C4-2B (cell line): ENCODE data around the gene ATF3.

ENCODE experiments used
- H3K27ac ChIP-seq: fragments of 450-650 bp; 2 replicates; pipeline ENCODE4 v1.5.1; 2017
- ZFX ChIP-seq: fragments of 450-650 bp; IDR thresholded peaks from 2 replicates; pipeline ENCODE4 v1.6.1; 2017
- TF ChIP-seq, protein P1 (sequence below): fragments of 450-650 bp; conservative IDR thresholded peaks from 2 replicates; pipeline ENCODE4 v1.5.1; 2017; ENCODE audit warnings: mild to moderate bottlenecking

Gene ATF3

DNA sequence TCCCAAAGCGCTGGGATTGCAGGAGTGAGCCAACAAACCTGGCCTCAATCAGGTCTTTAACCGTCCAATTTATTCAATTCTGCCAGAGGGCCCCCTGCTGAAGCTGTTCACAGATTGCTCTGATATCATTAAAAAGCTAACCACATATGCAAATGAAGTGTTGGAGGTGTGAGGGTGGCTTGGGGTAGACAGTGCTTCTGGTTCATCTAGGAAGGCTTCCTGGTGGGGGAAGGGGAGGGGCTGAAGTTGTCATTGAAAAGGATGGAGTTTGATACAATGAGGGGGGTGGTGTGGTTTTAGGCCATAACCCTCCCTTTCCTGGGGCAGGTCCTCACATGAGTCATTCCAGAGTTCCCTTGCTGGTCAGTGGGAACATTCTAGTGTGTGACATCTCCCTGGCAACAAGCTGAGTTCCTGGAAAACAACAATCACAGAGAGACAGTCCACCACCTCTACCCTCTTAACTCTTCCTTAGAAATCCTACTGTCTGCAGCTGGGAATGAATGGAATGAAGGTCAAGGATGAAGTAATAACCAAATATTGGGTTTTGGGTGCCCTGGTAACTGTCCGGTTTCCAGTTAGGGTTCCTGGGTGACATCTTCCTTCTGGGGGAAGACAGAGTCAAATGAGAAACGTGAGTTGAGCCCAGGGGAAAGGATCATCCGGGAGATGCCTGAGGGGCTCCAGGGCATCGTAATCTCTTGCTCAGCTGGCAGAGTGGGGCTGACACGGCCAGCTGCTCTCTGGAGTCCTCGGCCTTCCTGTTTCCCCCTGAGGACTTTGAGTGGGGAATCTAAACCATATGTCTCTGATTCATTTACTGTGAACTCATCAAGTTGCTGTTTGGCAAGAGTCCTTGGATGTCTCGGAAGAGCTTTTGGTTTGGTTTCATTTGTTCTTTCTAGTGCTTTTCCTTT, 58.9 kb downstream of the ATF3 start:
- no peak for TF ChIP-seq ZFX
- TF ChIP-seq, protein P1, sequence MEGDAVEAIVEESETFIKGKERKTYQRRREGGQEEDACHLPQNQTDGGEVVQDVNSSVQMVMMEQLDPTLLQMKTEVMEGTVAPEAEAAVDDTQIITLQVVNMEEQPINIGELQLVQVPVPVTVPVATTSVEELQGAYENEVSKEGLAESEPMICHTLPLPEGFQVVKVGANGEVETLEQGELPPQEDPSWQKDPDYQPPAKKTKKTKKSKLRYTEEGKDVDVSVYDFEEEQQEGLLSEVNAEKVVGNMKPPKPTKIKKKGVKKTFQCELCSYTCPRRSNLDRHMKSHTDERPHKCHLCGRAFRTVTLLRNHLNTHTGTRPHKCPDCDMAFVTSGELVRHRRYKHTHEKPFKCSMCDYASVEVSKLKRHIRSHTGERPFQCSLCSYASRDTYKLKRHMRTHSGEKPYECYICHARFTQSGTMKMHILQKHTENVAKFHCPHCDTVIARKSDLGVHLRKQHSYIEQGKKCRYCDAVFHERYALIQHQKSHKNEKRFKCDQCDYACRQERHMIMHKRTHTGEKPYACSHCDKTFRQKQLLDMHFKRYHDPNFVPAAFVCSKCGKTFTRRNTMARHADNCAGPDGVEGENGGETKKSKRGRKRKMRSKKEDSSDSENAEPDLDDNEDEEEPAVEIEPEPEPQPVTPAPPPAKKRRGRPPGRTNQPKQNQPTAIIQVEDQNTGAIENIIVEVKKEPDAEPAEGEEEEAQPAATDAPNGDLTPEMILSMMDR = no peak
- no peak overlapping the region for H3K27ac ChIP-seq

DNA sequence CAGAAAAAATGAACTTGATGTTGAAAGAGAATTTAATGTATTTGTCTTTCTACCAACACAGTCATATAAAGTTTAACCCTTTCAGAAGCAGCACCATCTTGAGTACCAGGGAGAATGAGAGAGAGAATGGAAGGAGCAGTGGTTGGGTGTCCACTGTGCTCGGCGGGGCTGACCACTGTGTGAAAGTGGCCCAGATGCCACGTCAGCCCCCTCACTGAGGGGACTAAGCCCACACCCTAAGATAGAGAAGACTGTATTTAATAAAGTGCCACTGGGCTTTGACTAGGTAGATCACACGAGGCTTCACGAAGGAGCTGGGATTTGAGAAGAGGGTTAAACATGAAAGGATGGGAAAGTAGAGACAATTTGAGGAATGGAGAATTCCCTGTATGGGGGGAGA, 59.9 kb downstream of the ATF3 start:
- no peak overlapping the region for H3K27ac ChIP-seq
- TF ChIP-seq ZFX = no peak
- TF ChIP-seq, protein P1 = no peak

DNA sequence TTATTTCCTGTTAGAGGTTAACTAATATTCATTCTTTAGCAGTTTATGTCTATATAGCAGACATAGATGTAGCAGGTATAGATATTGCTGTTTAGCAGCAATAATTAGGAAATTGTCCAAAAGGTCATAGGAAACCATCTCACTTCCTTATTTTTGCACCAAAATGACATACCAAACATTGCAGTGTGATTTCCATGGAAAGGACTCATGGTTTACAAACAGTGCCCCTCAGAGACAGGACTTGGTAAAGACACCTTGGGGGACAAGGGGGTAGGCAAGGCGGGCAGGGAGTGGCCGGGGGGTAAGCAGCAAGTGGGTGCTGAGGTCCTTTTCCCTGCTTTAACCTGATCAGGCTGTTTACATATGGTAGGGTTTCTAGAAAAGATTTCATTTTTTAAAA, 60.5 kb downstream of the ATF3 start:
- no peak overlapping the region for H3K27ac ChIP-seq
- TF ChIP-seq, protein P1 = no peak; the same call in 1 of the 2 replicates
- TF ChIP-seq ZFX = no peak

DNA sequence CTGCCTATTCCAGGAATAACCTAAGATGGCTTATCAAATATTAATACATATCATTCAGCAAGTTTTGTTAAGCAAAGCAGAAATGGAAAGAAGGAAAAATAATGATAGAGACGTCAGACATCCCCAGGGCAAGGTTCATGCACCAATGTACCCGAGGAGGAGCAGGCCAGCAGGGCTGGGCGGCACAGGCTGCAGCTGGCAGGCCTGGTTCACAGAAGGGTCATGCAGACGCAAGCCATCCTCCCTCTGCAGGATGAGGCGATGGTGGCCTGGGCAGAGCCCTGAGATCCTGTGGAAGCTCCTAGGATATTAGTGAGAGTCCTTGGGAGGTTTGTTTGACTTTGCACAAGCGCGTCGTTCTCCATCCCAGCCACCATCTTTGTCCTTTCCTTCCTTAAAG, 61.0 kb downstream of the ATF3 start:
- H3K27ac ChIP-seq = no peak overlapping the region
- TF ChIP-seq ZFX = no peak
- TF ChIP-seq, protein P1 = no peak

DNA sequence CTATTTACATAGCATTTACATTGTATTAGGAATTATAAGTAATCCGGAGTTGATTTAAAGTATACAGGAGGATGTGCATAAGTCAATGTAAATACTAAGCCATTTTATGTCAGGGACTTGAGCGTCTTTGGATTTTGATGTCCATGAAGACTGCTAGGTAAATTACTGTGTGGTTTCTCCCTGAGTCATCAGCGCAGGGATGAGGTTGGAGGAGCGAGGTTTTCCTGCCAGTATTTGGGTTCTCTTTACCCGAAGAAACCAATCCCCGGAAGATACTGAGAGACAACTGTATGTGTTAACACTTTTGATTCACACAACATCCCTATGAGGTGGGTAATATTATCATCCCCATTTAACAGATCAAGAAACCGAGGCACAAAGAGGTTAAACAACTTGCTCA, 61.7 kb downstream of the ATF3 start:
- TF ChIP-seq, protein P1 = no peak
- no peak for TF ChIP-seq ZFX
- no peak overlapping the region for H3K27ac ChIP-seq
